CD4-positive, alpha-beta T cell (primary cell): ENCODE results near the gene MYH15. TPM values are rescaled to one million over a fixed set of nuclear protein-coding genes. Genes with fewer than 3 reads are reported as not detected.

Experiments used
- ATAC-seq: fragments of 200-7000 bp; cut with Tn5 transposase; one replicate; pipeline ENCODE4 v1.10.0; 2022; ENCODE audit warnings: mild to moderate bottlenecking; ENCODE audit not compliant: poor library complexity
- CTCF ChIA-PET: fragments of 350-600 bp; sonication (Branson Sonifier 250); formaldehyde crosslinking; loops from one replicate; lab custom pipeline; 2021; ENCODE audit warnings: antibody characterized with exemption, inconsistent platforms; lab: Charles Lee
- POLR2A ChIA-PET: fragments of 350-600 bp; sonication (Branson Sonifier 250); formaldehyde crosslinking; loops from one replicate; lab custom pipeline; 2021; ENCODE audit warnings: antibody characterized with exemption, inconsistent platforms; lab: Charles Lee
- DNase-seq, 14 experiments: peaks; one replicate each; pipeline ENCODE4 v3.0.0-alpha.2; 2013 to 2020; ENCODE audit warnings: mixed read lengths in 2 of 14
- H3K27ac ChIP-seq, 2 donors: one replicate each; pipeline versions ENCODE4 v1.5.1 to v1.7.0; 2013; ENCODE audit warnings: low read length in 2 of 2, low read depth in 1 of 2, mild to moderate bottlenecking in 1 of 2
- H3K27me3 ChIP-seq, 2 experiments: 1 replicate in 1 of 2; 2 replicates in 1 of 2; pipeline versions ENCODE4 v1.6.1 to v1.7.0; 2013; ENCODE audit warnings: low read length in 2 of 2, control low read depth in 1 of 2, mild to moderate bottlenecking in 1 of 2, moderate library complexity in 1 of 2; ENCODE audit not compliant: insufficient read depth in 2 of 2, control insufficient read depth in 1 of 2
- H3K36me3 ChIP-seq: one replicate; pipeline ENCODE4 v1.6.1; 2013; ENCODE audit warnings: low read length, control low read depth; ENCODE audit not compliant: insufficient read depth
- H3K4me1 ChIP-seq: one replicate; pipeline ENCODE4 v1.6.1; 2013; ENCODE audit warnings: low read length, control low read depth; ENCODE audit not compliant: insufficient read depth
- H3K4me3 ChIP-seq: one replicate; pipeline ENCODE4 v1.5.1; 2013; ENCODE audit warnings: mild to moderate bottlenecking, low read length, moderate library complexity
- H3K9me3 ChIP-seq, 2 experiments: 1 replicate in 1 of 2; 2 replicates in 1 of 2; pipeline versions ENCODE4 v1.6.1 to v1.7.0; 2013; ENCODE audit warnings: low read length in 2 of 2, mild to moderate bottlenecking in 2 of 2, control low read depth in 1 of 2, moderate library complexity in 1 of 2; ENCODE audit not compliant: control insufficient read depth in 1 of 2, insufficient read depth in 1 of 2
- H3K27ac Mint-ChIP-seq: one replicate; pipeline ENCODE4 v1.8.0; 2020; ENCODE audit warnings: mixed read lengths
- H3K27me3 Mint-ChIP-seq: one replicate; pipeline ENCODE4 v1.8.0; 2021; ENCODE audit warnings: mixed read lengths
- H3K36me3 Mint-ChIP-seq: one replicate; pipeline ENCODE4 v1.8.0; 2021; ENCODE audit warnings: low read depth, mixed read lengths
- H3K4me1 Mint-ChIP-seq: one replicate; pipeline ENCODE4 v1.8.0; 2021; ENCODE audit warnings: low read depth, mixed read lengths
- H3K4me3 Mint-ChIP-seq: one replicate; pipeline ENCODE4 v1.8.0; 2020; ENCODE audit warnings: mild to moderate bottlenecking, mixed read lengths
- H3K9me3 Mint-ChIP-seq: one replicate; pipeline ENCODE4 v1.8.0; 2020; ENCODE audit warnings: mixed read lengths
- intact Hi-C, 2 experiments: fragments of 100-400 bp; cut with DNase I in 1 of 2; cut with micrococcal nuclease in 1 of 2; formaldehyde crosslinking; loops; one replicate each; pipeline versions ENCODE4 v1.15.1 to v1.9.0; 2023 to 2025; cut with DNase I, micrococcal nuclease
- total RNA-seq, 174 experiments: library from RNA in 2 of 174; stranded (reverse) in 2 of 174; gene quantifications; one replicate each; pipeline ENCODE4 v1.2.3 and lab custom pipeline; 2021 to 2026
- TF ChIP-seq, protein P1 (sequence below): fragments of 200-600 bp; IDR thresholded peaks from one replicate; pipeline ENCODE4 v1.8.0; 2022; ENCODE audit warnings: antibody characterized with exemption, mild to moderate bottlenecking

MYH15 gene
- total RNA-seq, 2 experiments from 2014 or later: 0.05 to 0.08 TPM

DNA sequence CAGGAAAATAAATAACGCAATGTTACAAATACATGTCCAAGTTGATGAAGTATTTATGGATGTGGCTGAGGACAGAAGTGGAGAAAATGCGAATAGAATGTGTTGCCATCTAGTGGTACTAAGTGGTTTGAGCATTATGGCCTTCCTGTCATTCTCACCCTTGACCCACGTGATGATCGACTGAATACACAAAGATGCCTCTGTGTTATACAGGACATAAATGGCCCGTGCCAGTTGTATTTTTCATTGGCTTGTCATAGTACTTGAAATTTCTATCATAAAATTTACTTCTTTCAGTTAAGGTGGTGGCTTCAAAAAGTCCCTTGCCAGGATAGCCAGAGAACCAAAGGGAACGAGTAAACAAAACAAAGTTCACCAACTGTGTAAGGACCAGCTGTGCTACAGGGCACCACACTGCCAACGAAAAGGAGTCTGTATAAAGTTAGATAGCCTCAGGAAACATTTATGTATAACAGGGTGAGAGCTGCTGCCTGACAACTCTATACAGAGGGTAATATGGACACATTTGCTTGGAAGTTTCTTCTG lies 103.7 kb downstream of the MYH15 start:
- H3K4me3 ChIP-seq: no peak overlapping the region
- intact Hi-C loops: loop anchor here (1.0 to 10.0 kb wide), 9 partner anchors 253 to 1172 kb away; no protein-coding TSS in a partner anchor
- Mint-ChIP-seq H3K27ac (no peak overlapping the region), H3K36me3 (no peaks in the 10 kb centered on the region), H3K4me3 (no peak overlapping the region), H3K4me1 (no peaks in the 10 kb centered on the region), H3K27me3 (no peaks in the 10 kb centered on the region), H3K9me3 (no peaks in the 10 kb centered on the region)
- TF ChIP-seq, protein P1, sequence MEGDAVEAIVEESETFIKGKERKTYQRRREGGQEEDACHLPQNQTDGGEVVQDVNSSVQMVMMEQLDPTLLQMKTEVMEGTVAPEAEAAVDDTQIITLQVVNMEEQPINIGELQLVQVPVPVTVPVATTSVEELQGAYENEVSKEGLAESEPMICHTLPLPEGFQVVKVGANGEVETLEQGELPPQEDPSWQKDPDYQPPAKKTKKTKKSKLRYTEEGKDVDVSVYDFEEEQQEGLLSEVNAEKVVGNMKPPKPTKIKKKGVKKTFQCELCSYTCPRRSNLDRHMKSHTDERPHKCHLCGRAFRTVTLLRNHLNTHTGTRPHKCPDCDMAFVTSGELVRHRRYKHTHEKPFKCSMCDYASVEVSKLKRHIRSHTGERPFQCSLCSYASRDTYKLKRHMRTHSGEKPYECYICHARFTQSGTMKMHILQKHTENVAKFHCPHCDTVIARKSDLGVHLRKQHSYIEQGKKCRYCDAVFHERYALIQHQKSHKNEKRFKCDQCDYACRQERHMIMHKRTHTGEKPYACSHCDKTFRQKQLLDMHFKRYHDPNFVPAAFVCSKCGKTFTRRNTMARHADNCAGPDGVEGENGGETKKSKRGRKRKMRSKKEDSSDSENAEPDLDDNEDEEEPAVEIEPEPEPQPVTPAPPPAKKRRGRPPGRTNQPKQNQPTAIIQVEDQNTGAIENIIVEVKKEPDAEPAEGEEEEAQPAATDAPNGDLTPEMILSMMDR: peak; percentile 84
- H3K27ac ChIP-seq: no peak overlapping the region
- ChIA-PET CTCF (interaction anchor here (1.6 kb wide), 1 partner anchor 253 kb away, joined by 9 read pairs; no protein-coding TSS in a partner anchor), POLR2A (no interaction called here)
- DNase-seq (peak in 5 of 14 experiments; percentile 3 to 76 (median 67)), ATAC-seq (peak; percentile 96)
- no peaks in the 10 kb centered on the region for H3K4me1 ChIP-seq
- no peaks in the 10 kb centered on the region for H3K9me3 ChIP-seq
- H3K27me3 ChIP-seq: no peaks in the 10 kb centered on the region
- no peaks in the 10 kb centered on the region for H3K36me3 ChIP-seq

DNA sequence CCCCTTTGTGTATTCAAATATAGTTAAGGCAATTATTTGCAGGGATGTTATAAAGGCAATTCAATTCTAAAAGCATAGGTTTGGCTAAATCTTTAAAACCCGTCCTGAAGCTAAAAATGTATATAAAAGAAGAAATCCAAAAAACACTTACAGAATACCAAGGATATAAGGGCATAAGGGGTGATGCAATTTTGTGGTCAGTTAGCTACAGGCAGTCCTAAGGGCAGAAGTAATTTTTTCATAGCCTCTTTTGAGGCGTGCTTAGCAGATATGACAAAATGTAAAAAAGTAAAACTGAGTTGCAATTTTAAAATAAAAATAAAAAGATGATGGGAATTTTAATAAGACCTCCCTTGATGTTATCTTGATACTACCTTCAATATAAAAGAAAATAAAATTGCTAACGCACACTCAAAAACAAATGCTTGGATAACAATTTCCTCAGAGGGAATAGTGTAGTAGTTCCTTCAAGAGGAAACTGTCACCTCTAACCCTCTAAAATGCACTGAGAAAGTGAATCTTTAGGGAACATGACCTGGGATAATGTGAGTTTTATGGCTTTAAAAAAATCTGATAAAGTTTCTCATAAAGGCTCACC lies 104.2 kb downstream of the MYH15 start:
- H3K4me3 Mint-ChIP-seq: no peak overlapping the region
- Histone ChIP-seq H3K9me3 (no peaks in the 10 kb centered on the region), H3K27me3 (no peaks in the 10 kb centered on the region), H3K27ac (no peak overlapping the region), H3K4me3 (no peak overlapping the region), H3K4me1 (no peaks in the 10 kb centered on the region), H3K36me3 (no peaks in the 10 kb centered on the region)
- no peaks in the 10 kb centered on the region for H3K27me3 Mint-ChIP-seq
- peak in 1 of 14 experiments; percentile 10 for DNase-seq
- ChIA-PET CTCF (interaction anchor here (1.6 kb wide), 1 partner anchor 253 kb away, joined by 9 read pairs; no protein-coding TSS in a partner anchor), POLR2A (no interaction called here)
- TF ChIP-seq, protein P1: no peak
- no peak overlapping the region for H3K27ac Mint-ChIP-seq
- no peaks in the 10 kb centered on the region for H3K4me1 Mint-ChIP-seq
- H3K9me3 Mint-ChIP-seq: no peaks in the 10 kb centered on the region
- intact Hi-C loops: loop anchor here (1.0 to 10.0 kb wide), 9 partner anchors 253 to 1171 kb away; no protein-coding TSS in a partner anchor
- no peaks in the 10 kb centered on the region for H3K36me3 Mint-ChIP-seq
- ATAC-seq: no peak

DNA sequence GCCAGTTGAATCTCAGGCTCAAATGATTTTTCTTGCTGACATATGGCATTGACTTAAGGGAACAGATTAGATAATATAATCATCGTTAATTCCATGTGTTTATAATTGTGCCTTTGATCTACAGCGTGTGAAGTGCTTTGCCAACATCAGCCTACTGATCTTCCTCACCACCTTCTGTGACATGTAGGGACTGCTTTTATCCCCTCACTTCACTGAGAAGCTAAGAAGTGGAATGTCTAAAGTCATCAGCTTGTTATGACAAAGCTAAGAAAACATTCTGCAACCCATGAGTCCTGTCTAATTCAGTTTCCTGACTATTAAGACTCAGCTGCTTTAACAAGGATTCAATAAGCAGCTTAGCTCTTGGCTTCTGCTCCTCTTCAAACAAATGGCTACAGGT lies 106.0 kb downstream of the MYH15 start:
- peaks cover 4% of the 10 kb centered on the region for H3K9me3 Mint-ChIP-seq
- H3K9me3 ChIP-seq: no peaks in the 10 kb centered on the region
- no peak overlapping the region for H3K4me3 ChIP-seq
- no peak for DNase-seq
- ATAC-seq: no peak
- H3K36me3 Mint-ChIP-seq: no peaks in the 10 kb centered on the region
- H3K4me1 ChIP-seq: no peaks in the 10 kb centered on the region
- no peak overlapping the region for H3K27ac Mint-ChIP-seq
- H3K36me3 ChIP-seq: no peaks in the 10 kb centered on the region
- no peaks in the 10 kb centered on the region for H3K27me3 ChIP-seq
- no peaks in the 10 kb centered on the region for H3K4me1 Mint-ChIP-seq
- POLR2A ChIA-PET: interaction anchor here (1.3 kb wide), 1 partner anchor 180 kb away, joined by 3 read pairs; no protein-coding TSS in a partner anchor
- H3K4me3 Mint-ChIP-seq: no peak overlapping the region
- intact Hi-C loops: loop anchor here (10.0 kb wide), 4 partner anchors 350 to 730 kb away; no protein-coding TSS in a partner anchor
- TF ChIP-seq, protein P1: no peak
- no peaks in the 10 kb centered on the region for H3K27me3 Mint-ChIP-seq
- CTCF ChIA-PET: interaction anchor here (1.7 kb wide), 1 partner anchor 8 kb away, joined by 4 read pairs; no protein-coding TSS in a partner anchor
- no peak overlapping the region for H3K27ac ChIP-seq
